HCT116 (cell line): ENCODE data around the gene CTXND1. TPM values are rescaled to one million over a fixed set of nuclear protein-coding genes. Genes with fewer than 3 reads are reported as not detected.

ENCODE experiments used
- ATAC-seq: fragments of 200-7000 bp; cut with Tn5 transposase; 2 replicates; pipeline ENCODE4 v1.9.1; 2020; ENCODE audit warnings: mild to moderate bottlenecking, moderate library complexity
- BruUV-seq: library from RNA; stranded (reverse); fragments of 400-500 nt; replicated peaks from 2 replicates; lab custom pipeline; 2021; lab: Mats Ljungman, UMichigan
- CTCF ChIA-PET: fragments of 300-600 bp; sonication (Branson Sonifier 250); formaldehyde crosslinking; loops from one replicate; lab custom pipeline; 2021; ENCODE audit warnings: antibody characterized with exemption; lab: Charles Lee
- POLR2A ChIA-PET: fragments of 300-600, 350-600 bp; sonication (Branson Sonifier 250); formaldehyde crosslinking; loops from one replicate; lab custom pipeline; 2021; ENCODE audit warnings: antibody characterized with exemption; lab: Charles Lee
- RAD21 ChIA-PET, 2 experiments: fragments of 300-600 bp; sonication (Branson Sonifier 250); formaldehyde crosslinking; loops; one replicate each; lab custom pipeline; 2023; ENCODE audit warnings: low total read pairs in 2 of 2; ENCODE audit not compliant: uncharacterized antibody in 2 of 2, unreplicated experiment in 2 of 2, low non-redundant PET in 1 of 2; lab: Charles Lee
- DNase-seq: peaks from one replicate; pipeline ENCODE4 v3.0.0-alpha.2; 2010; ENCODE audit warnings: low read depth, low spot score
- H2AFZ ChIP-seq: fragments of 200-600 bp; shearing (Covaris generic), sonication (generic); 2 replicates; pipeline ENCODE4 v1.6.1; 2017; ENCODE audit warnings: low read depth, mixed run types, mixed read lengths, antibody characterized with exemption, low read length; ENCODE audit not compliant: poor library complexity, severe bottlenecking
- H3K27ac ChIP-seq: 2 replicates; pipeline ENCODE4 v1.5.1; 2012; ENCODE audit warnings: low read depth, low read length
- H3K27me3 ChIP-seq: fragments of 200-600 bp; sonication (generic); 2 replicates; pipeline ENCODE4 v1.6.1; 2016; ENCODE audit warnings: mixed run types, low read length, mixed read lengths; ENCODE audit not compliant: insufficient read depth
- H3K36me3 ChIP-seq, 2 experiments: fragments of 200-500 bp in 1 of 2; fragments of 200-600 bp in 1 of 2; sonication (Bioruptor generic) in 1 of 2; sonication (generic) in 1 of 2; 2 replicates each; pipeline versions ENCODE4 v1.5.1 to v1.6.1; 2014 to 2016; ENCODE audit warnings: low read length in 2 of 2, inconsistent platforms in 1 of 2, mixed read lengths in 1 of 2, mixed run types in 1 of 2; ENCODE audit not compliant: insufficient read depth in 2 of 2, control insufficient read depth in 1 of 2
- H3K4me1 ChIP-seq, 2 experiments: fragments of 200-600 bp in 1 of 2; sonication (generic) in 1 of 2; 2 replicates each; pipeline versions ENCODE4 v1.5.1 to v1.6.1; 2012 to 2017; ENCODE audit warnings: low read length in 2 of 2, inconsistent platforms in 1 of 2, mild to moderate bottlenecking in 1 of 2, mixed read lengths in 1 of 2, mixed run types in 1 of 2, moderate library complexity in 1 of 2; ENCODE audit not compliant: insufficient read depth in 2 of 2, control insufficient read depth in 1 of 2
- H3K4me2 ChIP-seq: fragments of 200-600 bp; sonication (generic); 2 replicates; pipeline ENCODE4 v1.6.1; 2017; ENCODE audit warnings: mixed run types, low read length, mixed read lengths
- H3K4me3 ChIP-seq, 2 experiments: fragments of 200-600 bp in 1 of 2; sonication (generic) in 1 of 2; replicated peaks in 1 of 2; 2 replicates each; pipeline ENCODE4 v1.5.1; 2011 to 2016; ENCODE audit warnings: low read length in 2 of 2, control low read depth in 1 of 2, low read depth in 1 of 2, mild to moderate bottlenecking in 1 of 2, mixed read lengths in 1 of 2, mixed run types in 1 of 2
- H3K79me2 ChIP-seq: fragments of 200-600 bp; sonication (generic); 2 replicates; pipeline ENCODE4 v1.6.1; 2017; ENCODE audit warnings: mild to moderate bottlenecking, mixed run types, low read length, moderate library complexity, mixed read lengths; ENCODE audit not compliant: insufficient read depth
- H3K9ac ChIP-seq: fragments of 200-600 bp; sonication (generic); 2 replicates; pipeline ENCODE4 v1.6.1; 2016; ENCODE audit warnings: low read length, mixed read lengths
- H3K9me2 ChIP-seq: fragments of 200-600 bp; sonication (generic), shearing (Covaris generic); 2 replicates; pipeline ENCODE4 v1.6.1; 2017; ENCODE audit warnings: mixed run types, mild to moderate bottlenecking, moderate library complexity; ENCODE audit not compliant: insufficient read depth
- H3K9me3 ChIP-seq, 2 experiments: fragments of 200-500 bp in 1 of 2; fragments of 200-600 bp in 1 of 2; sonication (Bioruptor generic) in 1 of 2; sonication (generic) in 1 of 2; 2 replicates each; pipeline ENCODE4 v1.6.1; 2014 to 2017; ENCODE audit warnings: low read length in 2 of 2, mixed read lengths in 2 of 2, inconsistent platforms in 1 of 2, low read depth in 1 of 2, mild to moderate bottlenecking in 1 of 2, mixed run types in 1 of 2, moderate library complexity in 1 of 2; ENCODE audit not compliant: control insufficient read depth in 1 of 2, insufficient read depth in 1 of 2
- H4K20me1 ChIP-seq: fragments of 200-600 bp; sonication (generic), shearing (Covaris generic); 2 replicates; pipeline ENCODE4 v1.6.1; 2017; ENCODE audit warnings: mixed run types, mild to moderate bottlenecking, moderate library complexity; ENCODE audit not compliant: insufficient read depth
- CBX3 ChIP-seq: IDR thresholded peaks from 2 replicates; pipeline ENCODE4 v1.6.1; 2012; ENCODE audit warnings: low read depth
- CEBPB ChIP-seq: IDR thresholded peaks from 2 replicates; pipeline ENCODE4 v1.6.1; 2012; ENCODE audit warnings: low read depth
- ELF1 ChIP-seq: IDR thresholded peaks from 2 replicates; pipeline ENCODE4 v1.6.1; 2012; ENCODE audit warnings: low read depth, borderline replicate concordance
- EZH2 ChIP-seq: fragments of 200-600 bp; sonication (generic); IDR thresholded peaks from 2 replicates; pipeline ENCODE4 v1.6.1; 2017; ENCODE audit warnings: antibody characterized with exemption, mixed run types
- EZH2phosphoT487 ChIP-seq: fragments of 200-600 bp; IDR thresholded peaks from 2 replicates; pipeline ENCODE4 v1.6.1; 2018; ENCODE audit warnings: antibody characterized with exemption, borderline replicate concordance
- FOSL1 ChIP-seq: IDR thresholded peaks from 2 replicates; pipeline ENCODE4 v1.6.1; 2012; ENCODE audit warnings: low read depth
- JUND ChIP-seq: IDR thresholded peaks from 2 replicates; pipeline ENCODE4 v1.6.1; 2012
- POLR2A ChIP-seq: IDR thresholded peaks from 2 replicates; pipeline ENCODE4 v1.7.0; 2011; ENCODE audit warnings: borderline replicate concordance; ENCODE audit not compliant: insufficient read depth, insufficient read length; ENCODE audit errors: extremely low read depth
- POLR2AphosphoS5 ChIP-seq: IDR thresholded peaks from 2 replicates; pipeline ENCODE4 v1.6.1; 2011; ENCODE audit warnings: mild to moderate bottlenecking, low read depth, low read length, moderate library complexity
- RAD21 ChIP-seq: IDR thresholded peaks from 2 replicates; pipeline ENCODE4 v1.6.1; 2012; ENCODE audit warnings: low read depth, mild to moderate bottlenecking
- SP1 ChIP-seq: IDR thresholded peaks from 2 replicates; pipeline ENCODE4 v1.6.1; 2012; ENCODE audit warnings: low read depth
- SRF ChIP-seq: IDR thresholded peaks from 2 replicates; pipeline ENCODE4 v1.6.1; 2012; ENCODE audit warnings: low read depth
- TCF7L2 ChIP-seq: IDR thresholded peaks from 2 replicates; pipeline ENCODE4 v1.7.0; 2011; ENCODE audit warnings: borderline replicate concordance, inconsistent platforms; ENCODE audit not compliant: insufficient read depth, insufficient read length; ENCODE audit errors: extremely low read depth
- YY1 ChIP-seq: IDR thresholded peaks from 2 replicates; pipeline ENCODE4 v1.6.1; 2011; ENCODE audit warnings: low read length, low read depth, moderate library complexity, mild to moderate bottlenecking; ENCODE audit not compliant: insufficient replicate concordance; ENCODE audit errors: extremely low read depth
- ZFX ChIP-seq: fragments of 450-650 bp; IDR thresholded peaks from 2 replicates; pipeline ENCODE4 v1.6.1; 2017
- ZNF274 ChIP-seq: fragments of 200-500 bp; sonication (Bioruptor generic); IDR thresholded peaks from 2 replicates; pipeline ENCODE4 v1.6.1; 2014; ENCODE audit warnings: mild to moderate bottlenecking, low read depth, low read length, inconsistent platforms
- intact Hi-C: fragments of 100-400 bp; cut with micrococcal nuclease; formaldehyde crosslinking; loops from 2 replicates; pipeline ENCODE4 v1.10.0; 2022
- total RNA-seq: library from RNA; stranded (reverse); gene quantifications from one replicate; pipeline ENCODE4 v1.2.1, GENCODE V29; 2021; ENCODE audit not compliant: unreplicated experiment
- TF ChIP-seq, protein P1 (sequence below): IDR thresholded peaks from 2 replicates; pipeline ENCODE4 v1.6.1; 2011; ENCODE audit warnings: mild to moderate bottlenecking, low read length, moderate library complexity; ENCODE audit not compliant: insufficient replicate concordance; ENCODE audit errors: extremely low read depth
- TF ChIP-seq, protein P2 (sequence below), 3 experiments: fragments of 200-600 bp in 1 of 3; sonication (generic) in 1 of 3; IDR thresholded peaks in 2 of 3; conservative IDR thresholded peaks in 1 of 3; 2 replicates each; pipeline ENCODE4 v1.5.1; 2012 to 2017; ENCODE audit warnings: low read depth in 2 of 3, low read length in 2 of 3, antibody characterized with exemption in 1 of 3, borderline replicate concordance in 1 of 3, control low read depth in 1 of 3, mild to moderate bottlenecking in 1 of 3, mixed read lengths in 1 of 3, mixed run types in 1 of 3, moderate library complexity in 1 of 3; ENCODE audit not compliant: insufficient read depth in 1 of 3
- TF ChIP-seq, protein P3 (sequence below): IDR thresholded peaks from 2 replicates; pipeline ENCODE4 v1.6.1; 2012

Gene CTXND1
- total RNA-seq, 1 experiment from 2014 or later = not detected

DNA sequence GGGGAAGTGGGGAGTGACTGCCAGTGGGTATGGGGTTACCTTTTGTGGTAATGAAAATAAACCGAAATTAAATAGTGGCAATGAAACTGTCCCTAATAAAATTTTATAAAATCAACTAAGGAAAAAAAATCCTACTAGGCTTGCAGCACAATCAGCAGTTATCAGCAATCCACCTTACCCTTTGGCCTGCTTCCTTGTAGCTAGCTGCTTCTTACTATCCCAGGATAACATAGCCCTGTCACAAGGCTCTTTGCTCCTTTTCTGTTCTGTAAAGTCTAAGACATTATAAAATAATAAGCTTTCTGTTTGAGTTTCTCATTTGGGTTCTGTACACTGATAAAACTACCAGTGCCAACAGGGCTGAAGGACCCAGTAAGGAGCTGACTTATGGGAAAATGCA lies 23.0 kb upstream of the CTXND1 start:
- Histone ChIP-seq H3K79me2 (no peaks in the 10 kb centered on the region), H3K27me3 (peaks cover 17% of the 10 kb centered on the region), H3K4me3 (no peak overlapping the region), H4K20me1 (no peaks in the 10 kb centered on the region), H3K4me2 (no peak overlapping the region), H3K4me1 (no peaks in the 10 kb centered on the region), H3K36me3 (no peaks in the 10 kb centered on the region), H3K9me3 (no peaks in the 10 kb centered on the region), H3K9me2 (no peaks in the 10 kb centered on the region), H3K9ac (no peak overlapping the region), H2AFZ (no peak overlapping the region), H3K27ac (no peak overlapping the region)
- ChIA-PET POLR2A (no interaction called here), CTCF (no interaction called here), RAD21 (no interaction called here)
- intact Hi-C loops = no loop called here
- ATAC-seq = no peak
- no peak for DNase-seq
- BruUV-seq = no TSS peak
- TF ChIP-seq EZH2phosphoT487 = no peak

DNA sequence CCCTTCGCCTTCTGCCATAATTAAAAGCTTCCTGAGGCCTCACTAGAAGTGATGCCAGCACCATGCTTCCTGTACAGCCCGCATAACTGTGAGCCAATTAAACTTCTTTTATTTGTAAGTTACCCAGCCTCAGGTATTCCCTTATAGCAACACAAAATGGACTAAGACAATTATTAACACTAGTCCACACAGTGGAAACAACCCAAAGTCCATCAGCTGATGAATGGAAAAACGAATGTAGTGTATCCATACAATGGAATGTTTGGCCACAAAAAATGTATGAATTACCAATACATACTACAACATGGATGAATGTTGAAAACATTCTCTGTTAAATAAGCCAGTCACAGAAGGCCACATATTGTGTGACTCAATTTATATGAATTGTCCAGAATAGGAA lies 22.5 kb upstream of the CTXND1 start:
- H3K27ac ChIP-seq = no peak overlapping the region
- no peak overlapping the region for H3K4me2 ChIP-seq
- no peak overlapping the region for H3K9ac ChIP-seq
- H3K9me3 ChIP-seq = no peaks in the 10 kb centered on the region
- DNase-seq (no peak), ATAC-seq (no peak)
- intact Hi-C loops = no loop called here
- no peaks in the 10 kb centered on the region for H3K36me3 ChIP-seq
- no TSS peak for BruUV-seq
- no peaks in the 10 kb centered on the region for H4K20me1 ChIP-seq
- no peak overlapping the region for H3K4me3 ChIP-seq
- no peak overlapping the region for H2AFZ ChIP-seq
- no peaks in the 10 kb centered on the region for H3K9me2 ChIP-seq
- no peaks in the 10 kb centered on the region for H3K79me2 ChIP-seq
- ChIA-PET CTCF (no interaction called here), POLR2A (no interaction called here)
- no peaks in the 10 kb centered on the region for H3K4me1 ChIP-seq
- TF ChIP-seq ZNF274 = no peak
- TF ChIP-seq, protein P1, sequence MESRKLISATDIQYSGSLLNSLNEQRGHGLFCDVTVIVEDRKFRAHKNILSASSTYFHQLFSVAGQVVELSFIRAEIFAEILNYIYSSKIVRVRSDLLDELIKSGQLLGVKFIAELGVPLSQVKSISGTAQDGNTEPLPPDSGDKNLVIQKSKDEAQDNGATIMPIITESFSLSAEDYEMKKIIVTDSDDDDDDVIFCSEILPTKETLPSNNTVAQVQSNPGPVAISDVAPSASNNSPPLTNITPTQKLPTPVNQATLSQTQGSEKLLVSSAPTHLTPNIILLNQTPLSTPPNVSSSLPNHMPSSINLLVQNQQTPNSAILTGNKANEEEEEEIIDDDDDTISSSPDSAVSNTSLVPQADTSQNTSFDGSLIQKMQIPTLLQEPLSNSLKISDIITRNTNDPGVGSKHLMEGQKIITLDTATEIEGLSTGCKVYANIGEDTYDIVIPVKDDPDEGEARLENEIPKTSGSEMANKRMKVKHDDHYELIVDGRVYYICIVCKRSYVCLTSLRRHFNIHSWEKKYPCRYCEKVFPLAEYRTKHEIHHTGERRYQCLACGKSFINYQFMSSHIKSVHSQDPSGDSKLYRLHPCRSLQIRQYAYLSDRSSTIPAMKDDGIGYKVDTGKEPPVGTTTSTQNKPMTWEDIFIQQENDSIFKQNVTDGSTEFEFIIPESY = no peak
- TF ChIP-seq, protein P2, sequence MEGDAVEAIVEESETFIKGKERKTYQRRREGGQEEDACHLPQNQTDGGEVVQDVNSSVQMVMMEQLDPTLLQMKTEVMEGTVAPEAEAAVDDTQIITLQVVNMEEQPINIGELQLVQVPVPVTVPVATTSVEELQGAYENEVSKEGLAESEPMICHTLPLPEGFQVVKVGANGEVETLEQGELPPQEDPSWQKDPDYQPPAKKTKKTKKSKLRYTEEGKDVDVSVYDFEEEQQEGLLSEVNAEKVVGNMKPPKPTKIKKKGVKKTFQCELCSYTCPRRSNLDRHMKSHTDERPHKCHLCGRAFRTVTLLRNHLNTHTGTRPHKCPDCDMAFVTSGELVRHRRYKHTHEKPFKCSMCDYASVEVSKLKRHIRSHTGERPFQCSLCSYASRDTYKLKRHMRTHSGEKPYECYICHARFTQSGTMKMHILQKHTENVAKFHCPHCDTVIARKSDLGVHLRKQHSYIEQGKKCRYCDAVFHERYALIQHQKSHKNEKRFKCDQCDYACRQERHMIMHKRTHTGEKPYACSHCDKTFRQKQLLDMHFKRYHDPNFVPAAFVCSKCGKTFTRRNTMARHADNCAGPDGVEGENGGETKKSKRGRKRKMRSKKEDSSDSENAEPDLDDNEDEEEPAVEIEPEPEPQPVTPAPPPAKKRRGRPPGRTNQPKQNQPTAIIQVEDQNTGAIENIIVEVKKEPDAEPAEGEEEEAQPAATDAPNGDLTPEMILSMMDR (IDR thresholded peaks at IDR 0.05 in 2 of 3, conservative IDR thresholded peaks at IDR 0.05 in 1 of 3; ENCODE audit: borderline replicate concordance in 1 of 3, insufficient read depth in 1 of 3, low read depth in 2 of 3, low read length in 2 of 3) = no peak
- no peak for TF ChIP-seq JUND
- TF ChIP-seq, protein P3, sequence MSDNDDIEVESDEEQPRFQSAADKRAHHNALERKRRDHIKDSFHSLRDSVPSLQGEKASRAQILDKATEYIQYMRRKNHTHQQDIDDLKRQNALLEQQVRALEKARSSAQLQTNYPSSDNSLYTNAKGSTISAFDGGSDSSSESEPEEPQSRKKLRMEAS = no peak
- no peak for TF ChIP-seq YY1
- TF ChIP-seq CBX3 = no peak
- TF ChIP-seq SRF = no peak
- no peak for TF ChIP-seq FOSL1
- TF ChIP-seq ZFX = no peak
- TF ChIP-seq POLR2AphosphoS5 = no peak
- no peak for TF ChIP-seq RAD21
- TF ChIP-seq CEBPB = no peak
- TF ChIP-seq POLR2A = no peak
- TF ChIP-seq EZH2 = no peak
- TF ChIP-seq TCF7L2 = no peak
- no peak for TF ChIP-seq SP1
- TF ChIP-seq ELF1 = no peak
- TF ChIP-seq, all 23 proteins: peak for 0
- peaks cover 22% of the 10 kb centered on the region for H3K27me3 ChIP-seq
- RAD21 ChIA-PET = no interaction called here
